GM21576 (cell line): Measurements from ENCODE around the gene NINJ2.

ENCODE experiments used
- ATAC-seq: cut with Tn5 transposase; IDR thresholded peaks from one replicate; pipeline ENCODE4 v1.9.1; 2021; ENCODE audit warnings: mild to moderate bottlenecking, moderate library complexity; ENCODE audit not compliant: unreplicated experiment

The NINJ2 gene

GRCh38 chr12:553216-554000, 109.8 kb downstream of the NINJ2 start:
- ATAC-seq, result no peak

- no peak for ATAC-seq
Observed at GRCh38 chr12:552466-552865, 110.8 kb downstream of the NINJ2 start.

- no peak for ATAC-seq
Observed at GRCh38 chr12:550473-551260, 112.6 kb downstream of the NINJ2 start.

DNA sequence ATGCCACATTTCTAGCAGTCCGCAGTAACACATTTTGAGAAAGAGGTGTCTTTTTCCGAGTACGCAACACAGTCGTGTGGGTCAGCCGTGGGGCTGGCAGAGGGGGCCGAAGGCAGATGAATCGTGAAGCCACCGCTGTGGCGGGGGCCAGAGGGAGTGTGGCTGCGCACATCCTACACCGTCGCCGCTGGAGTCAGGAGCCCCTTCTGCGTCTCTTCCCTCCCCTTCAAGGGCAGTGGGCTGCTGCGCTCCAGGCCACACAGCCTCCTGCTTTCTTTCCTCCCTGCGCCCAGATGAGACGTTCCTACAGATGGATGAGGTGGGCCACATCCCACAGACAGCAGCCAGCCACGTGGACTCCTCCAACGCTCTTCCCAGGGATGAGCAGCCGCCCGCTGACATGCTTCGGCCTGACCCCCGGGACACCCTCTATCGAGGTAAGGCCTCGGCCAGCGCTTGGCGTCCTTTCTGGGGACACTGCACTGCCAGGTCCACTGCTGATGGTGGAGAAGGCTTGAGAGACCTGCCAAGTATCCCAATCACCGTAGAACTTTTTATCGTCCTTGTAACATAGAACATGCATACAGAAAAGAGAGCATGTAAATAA, 113.7 kb downstream of the NINJ2 start:
- no peak for ATAC-seq

- ATAC-seq, result no peak
Observed at GRCh38 chr12:547883-548470, 115.3 kb downstream of the NINJ2 start.

- ATAC-seq, result peak; percentile 50
Observed at GRCh38 chr12:546920-547845, 116.1 kb downstream of the NINJ2 start.

- no peak for ATAC-seq
Observed at GRCh38 chr12:546265-546919, 116.9 kb downstream of the NINJ2 start.

DNA sequence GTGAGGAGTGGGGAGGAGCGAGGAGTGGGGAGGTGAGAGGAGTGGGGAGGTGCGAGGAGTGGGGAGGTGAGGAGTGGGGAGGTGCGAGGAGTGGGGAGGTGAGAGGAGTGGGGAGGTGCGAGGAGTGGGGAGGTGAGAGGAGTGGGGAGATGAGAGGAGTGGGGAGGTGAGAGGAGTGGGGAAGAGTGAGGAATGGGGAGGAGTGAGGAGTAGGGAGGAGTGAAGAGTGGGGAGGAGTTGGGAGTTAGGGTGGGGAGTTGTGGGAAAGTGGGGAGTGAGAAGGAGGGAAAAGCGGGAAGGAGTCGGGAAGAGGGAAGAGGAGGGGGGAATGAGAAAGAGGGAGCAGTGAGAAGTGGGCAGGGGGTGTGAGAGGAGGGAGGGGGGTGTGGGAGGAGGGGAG, 117.4 kb downstream of the NINJ2 start:
- ATAC-seq, result no peak

GRCh38 chr12:544941-545635, 118.2 kb downstream of the NINJ2 start:
- ATAC-seq, result no peak

- no peak for ATAC-seq
Observed at GRCh38 chr12:544142-544541, 119.1 kb downstream of the NINJ2 start.

DNA sequence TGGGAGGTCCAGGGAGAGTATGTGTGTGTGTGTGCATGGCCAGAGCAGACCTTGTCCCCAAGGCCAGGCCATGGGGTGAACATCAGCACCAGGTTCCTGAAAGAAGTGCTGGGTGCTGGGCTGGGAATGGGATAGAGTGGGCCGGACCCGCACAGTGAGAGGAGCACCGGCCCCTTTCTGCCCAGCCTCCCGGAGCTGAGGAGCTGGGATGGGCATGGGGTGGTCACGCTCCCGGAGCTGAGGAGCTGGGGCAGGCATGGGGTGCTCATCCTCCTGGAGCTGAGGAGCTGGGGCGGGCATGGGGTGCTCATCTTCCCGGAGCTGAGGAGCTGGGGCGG, 120.2 kb downstream of the NINJ2 start:
- no peak for ATAC-seq

DNA sequence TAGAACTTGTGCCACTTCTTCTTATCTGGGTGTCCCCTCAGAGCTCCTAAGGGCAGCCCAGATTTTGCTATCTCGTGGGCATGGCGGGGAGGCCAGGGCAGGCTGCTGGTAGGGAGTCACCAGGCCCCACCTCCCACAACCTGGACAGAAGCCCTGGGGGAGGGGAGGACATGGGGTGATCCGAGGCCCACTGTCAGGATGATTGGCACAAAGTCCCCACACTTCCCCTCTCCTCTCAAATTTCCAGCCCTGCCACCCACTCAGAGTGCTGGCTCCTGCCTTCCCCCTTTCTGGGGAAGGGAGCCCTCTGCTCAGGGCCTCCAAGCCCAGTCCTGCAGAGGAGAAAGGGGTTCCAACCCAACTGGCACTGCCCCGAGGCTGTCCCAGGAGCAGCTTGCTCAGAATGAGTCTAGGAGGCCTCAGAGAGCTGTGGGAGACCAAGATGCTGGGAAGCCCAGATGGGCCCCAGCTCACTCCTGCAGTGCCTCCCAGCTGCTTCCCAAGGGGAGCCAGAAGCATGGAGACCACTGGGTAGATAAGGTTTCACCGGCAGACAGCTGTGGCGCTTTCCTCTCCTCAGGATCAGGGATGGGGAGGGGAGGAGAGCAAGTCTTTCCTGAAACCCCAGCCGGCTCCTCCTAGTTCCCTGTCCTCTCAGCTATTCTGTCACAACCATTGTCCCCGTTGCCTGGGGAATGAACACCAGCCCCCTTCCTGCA, 120.7 kb downstream of the NINJ2 start:
- ATAC-seq, result no peak

DNA sequence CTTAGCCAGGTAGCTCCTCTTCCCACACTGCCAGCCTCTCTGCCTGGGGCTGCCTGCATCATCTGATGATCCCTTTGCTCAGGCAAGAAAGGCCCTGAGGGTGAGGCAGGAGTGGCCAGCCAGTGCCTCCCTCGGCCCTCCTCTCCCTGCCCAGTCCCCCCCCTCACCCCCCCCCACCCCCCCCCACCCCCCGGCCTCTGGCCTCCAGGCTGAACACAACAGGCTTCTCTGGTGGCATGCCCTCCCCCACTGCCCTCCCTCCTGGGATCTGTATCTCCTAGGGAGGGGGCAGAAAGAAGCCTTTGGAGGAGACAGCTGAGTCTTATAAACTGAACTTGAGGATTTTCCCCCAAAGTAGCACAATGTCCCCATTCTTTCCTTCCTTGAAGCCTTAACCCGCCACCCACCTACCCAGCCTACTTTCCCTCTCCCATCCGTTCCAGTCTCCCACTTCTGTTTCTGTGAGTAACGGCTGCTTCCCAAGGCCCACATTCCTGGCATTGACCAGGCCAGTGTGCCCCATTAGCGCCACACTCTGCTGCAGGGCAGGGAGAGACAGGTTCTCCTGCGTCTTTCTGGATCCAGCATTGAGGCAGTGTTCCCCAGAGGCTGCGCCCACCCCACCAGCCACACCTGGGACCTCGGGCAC, 121.4 kb downstream of the NINJ2 start:
- no peak for ATAC-seq

GRCh38 chr12:539540-540310, 123.5 kb downstream of the NINJ2 start:
- no peak for ATAC-seq

- no peak for ATAC-seq
Observed at GRCh38 chr12:538731-539539, 124.3 kb downstream of the NINJ2 start.

- no peak for ATAC-seq
Observed at GRCh38 chr12:537772-538171, 125.5 kb downstream of the NINJ2 start.
